WTC11 (cell line): Measurements from ENCODE around the gene PYCARD. TPM values are rescaled to one million over a fixed set of nuclear protein-coding genes. Genes with fewer than 3 reads are reported as not detected.

Experiments
- CBFB ChIP-seq: sonication (generic); formaldehyde crosslinking; IDR thresholded peaks from 2 replicates; pipeline ENCODE4 v1.8.1; 2022; ENCODE audit warnings: mild to moderate bottlenecking, low read depth, missing genetic modification reagents
- CDX4 ChIP-seq: fragments of 250-450 bp; sonication (Bioruptor Pico); IDR thresholded peaks from 2 replicates; pipeline ENCODE4 v1.9.0; 2021; ENCODE audit warnings: moderate library complexity, mild to moderate bottlenecking, inconsistent platforms, borderline replicate concordance
- E2F1 ChIP-seq: sonication (generic); formaldehyde crosslinking; IDR thresholded peaks from 2 replicates; pipeline ENCODE4 v1.8.0; 2022; ENCODE audit warnings: mild to moderate bottlenecking, missing genetic modification reagents
- ELF4 ChIP-seq: sonication (generic); formaldehyde crosslinking; IDR thresholded peaks from 2 replicates; pipeline ENCODE4 v1.8.1; 2022; ENCODE audit warnings: low read depth, mild to moderate bottlenecking, moderate library complexity, missing genetic modification reagents
- ETV6 ChIP-seq: sonication (generic); formaldehyde crosslinking; IDR thresholded peaks from 2 replicates; pipeline ENCODE4 v1.8.1; 2022; ENCODE audit warnings: mild to moderate bottlenecking, missing genetic modification reagents
- FOXP1 ChIP-seq: sonication (generic); formaldehyde crosslinking; IDR thresholded peaks from 2 replicates; pipeline ENCODE4 v1.8.0; 2022; ENCODE audit warnings: missing genetic modification reagents, mild to moderate bottlenecking, moderate library complexity, borderline replicate concordance
- HMGXB4 ChIP-seq: sonication (generic); formaldehyde crosslinking; IDR thresholded peaks from 2 replicates; pipeline ENCODE4 v1.8.1; 2023; ENCODE audit warnings: mild to moderate bottlenecking, moderate library complexity, missing genetic modification reagents
- MYBL2 ChIP-seq: sonication (generic); formaldehyde crosslinking; IDR thresholded peaks from 2 replicates; pipeline ENCODE4 v1.8.1; 2023; ENCODE audit warnings: mild to moderate bottlenecking, moderate library complexity, missing genetic modification reagents
- NFE2L1 ChIP-seq: sonication (generic); formaldehyde crosslinking; IDR thresholded peaks from 2 replicates; pipeline ENCODE4 v1.8.1; 2023; ENCODE audit warnings: missing genetic modification reagents
- OVOL2 ChIP-seq: fragments of 250-450 bp; sonication (Bioruptor Pico); IDR thresholded peaks from 2 replicates; pipeline ENCODE4 v1.9.0; 2021; ENCODE audit warnings: mild to moderate bottlenecking, borderline replicate concordance
- RORB ChIP-seq: fragments of 250-450 bp; sonication (Bioruptor Pico); IDR thresholded peaks from 2 replicates; pipeline ENCODE4 v1.9.0; 2021; ENCODE audit warnings: mild to moderate bottlenecking
- SMAD3 ChIP-seq: sonication (generic); formaldehyde crosslinking; IDR thresholded peaks from 2 replicates; pipeline ENCODE4 v1.8.0; 2022; ENCODE audit warnings: missing genetic modification reagents, mild to moderate bottlenecking, borderline replicate concordance
- SP1 ChIP-seq: sonication (generic); formaldehyde crosslinking; conservative IDR thresholded peaks from 2 replicates; pipeline ENCODE4 v1.8.1; 2022; ENCODE audit warnings: missing genetic modification reagents
- TEAD1 ChIP-seq: sonication (generic); formaldehyde crosslinking; IDR thresholded peaks from 2 replicates; pipeline ENCODE4 v1.8.0; 2022; ENCODE audit warnings: mild to moderate bottlenecking, missing genetic modification reagents
- TEAD4 ChIP-seq: sonication (generic); formaldehyde crosslinking; IDR thresholded peaks from 2 replicates; pipeline ENCODE4 v1.8.0; 2022; ENCODE audit warnings: mild to moderate bottlenecking, missing genetic modification reagents
- TP53 ChIP-seq: sonication (generic); formaldehyde crosslinking; IDR thresholded peaks from 2 replicates; pipeline ENCODE4 v1.8.1; 2023; ENCODE audit warnings: mild to moderate bottlenecking, missing genetic modification reagents
- ZBTB21 ChIP-seq: sonication (generic); formaldehyde crosslinking; IDR thresholded peaks from 2 replicates; pipeline ENCODE4 v1.8.1; 2023; ENCODE audit warnings: mild to moderate bottlenecking, missing genetic modification reagents, borderline replicate concordance
- ZNF263 ChIP-seq: sonication (generic); formaldehyde crosslinking; IDR thresholded peaks from 2 replicates; pipeline ENCODE4 v1.8.1; 2022; ENCODE audit warnings: low read depth, mild to moderate bottlenecking, moderate library complexity, missing genetic modification reagents
- ZNF671 ChIP-seq: fragments of 250-450 bp; sonication (Bioruptor Pico); IDR thresholded peaks from 2 replicates; pipeline ENCODE4 v1.8.0; 2021; ENCODE audit warnings: mild to moderate bottlenecking
- total RNA-seq: library from RNA; stranded (reverse); gene quantifications from 3 replicates; pipeline ENCODE4 v1.2.3, GENCODE V29; 2021
- TF ChIP-seq, protein P1 (sequence below): sonication (generic); formaldehyde crosslinking; IDR thresholded peaks from 2 replicates; pipeline ENCODE4 v1.8.1; 2023; ENCODE audit warnings: mild to moderate bottlenecking, missing genetic modification reagents
- TF ChIP-seq, protein P2 (sequence below): sonication (generic); formaldehyde crosslinking; IDR thresholded peaks from 2 replicates; pipeline ENCODE4 v1.8.0; 2022; ENCODE audit warnings: mild to moderate bottlenecking, missing genetic modification reagents
- TF ChIP-seq, protein P3 (sequence below): sonication (generic); formaldehyde crosslinking; IDR thresholded peaks from 2 replicates; pipeline ENCODE4 v1.8.1; 2022; ENCODE audit warnings: low read depth, mild to moderate bottlenecking, moderate library complexity, missing genetic modification reagents, borderline replicate concordance
- TF ChIP-seq, protein P4 (sequence below): sonication (generic); formaldehyde crosslinking; IDR thresholded peaks from 2 replicates; pipeline ENCODE4 v1.8.1; 2023; ENCODE audit warnings: mild to moderate bottlenecking, missing genetic modification reagents, borderline replicate concordance

The PYCARD gene
- total RNA-seq, 1 experiment from 2014 or later, result 35.2 TPM

DNA sequence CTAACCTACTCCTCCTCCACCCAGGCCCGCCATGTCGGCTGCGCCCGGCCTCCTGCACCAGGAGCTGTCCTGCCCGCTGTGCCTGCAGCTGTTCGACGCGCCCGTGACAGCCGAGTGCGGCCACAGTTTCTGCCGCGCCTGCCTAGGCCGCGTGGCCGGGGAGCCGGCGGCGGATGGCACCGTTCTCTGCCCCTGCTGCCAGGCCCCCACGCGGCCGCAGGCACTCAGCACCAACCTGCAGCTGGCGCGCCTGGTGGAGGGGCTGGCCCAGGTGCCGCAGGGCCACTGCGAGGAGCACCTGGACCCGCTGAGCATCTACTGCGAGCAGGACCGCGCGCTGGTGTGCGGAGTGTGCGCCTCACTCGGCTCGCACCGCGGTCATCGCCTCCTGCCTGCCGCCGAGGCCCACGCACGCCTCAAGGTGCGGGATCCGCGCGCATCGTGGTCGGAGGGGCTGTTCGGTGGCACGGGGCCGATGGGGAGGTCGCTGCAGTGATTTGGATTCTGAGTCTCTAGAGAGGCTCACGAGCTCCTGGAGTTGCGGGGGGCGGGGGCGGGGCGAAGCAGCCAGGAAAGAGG lies 12.2 kb upstream of the PYCARD start (continued):
- TF ChIP-seq, protein P1, sequence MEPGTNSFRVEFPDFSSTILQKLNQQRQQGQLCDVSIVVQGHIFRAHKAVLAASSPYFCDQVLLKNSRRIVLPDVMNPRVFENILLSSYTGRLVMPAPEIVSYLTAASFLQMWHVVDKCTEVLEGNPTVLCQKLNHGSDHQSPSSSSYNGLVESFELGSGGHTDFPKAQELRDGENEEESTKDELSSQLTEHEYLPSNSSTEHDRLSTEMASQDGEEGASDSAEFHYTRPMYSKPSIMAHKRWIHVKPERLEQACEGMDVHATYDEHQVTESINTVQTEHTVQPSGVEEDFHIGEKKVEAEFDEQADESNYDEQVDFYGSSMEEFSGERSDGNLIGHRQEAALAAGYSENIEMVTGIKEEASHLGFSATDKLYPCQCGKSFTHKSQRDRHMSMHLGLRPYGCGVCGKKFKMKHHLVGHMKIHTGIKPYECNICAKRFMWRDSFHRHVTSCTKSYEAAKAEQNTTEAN (CRISPR knock-in tag), result peak; percentile 85; the same call in 1 of the 2 replicates
- peak; percentile 92 for TF ChIP-seq FOXP1 (CRISPR knock-in tag)
- no peak for TF ChIP-seq OVOL2
- peak; percentile 64; the same call in 1 of the 2 replicates for TF ChIP-seq ZBTB21 (CRISPR knock-in tag)
- peak; percentile 88 for TF ChIP-seq MYBL2 (CRISPR knock-in tag)
- TF ChIP-seq ZNF263 (CRISPR knock-in tag), result peak; percentile 17; the same call in 1 of the 2 replicates
- peak; percentile 53; the same call in 1 of the 2 replicates for TF ChIP-seq TP53 (CRISPR knock-in tag)
- peak; percentile 83 for TF ChIP-seq HMGXB4 (CRISPR knock-in tag)
- peak; percentile 57; the same call in 1 of the 2 replicates for TF ChIP-seq SP1 (CRISPR knock-in tag)
- TF ChIP-seq TEAD4 (CRISPR knock-in tag), result peak; percentile 69; the same call in 1 of the 2 replicates
- TF ChIP-seq CDX4, result no peak
- TF ChIP-seq RORB (CRISPR knock-in tag), result no peak
- no peak for TF ChIP-seq ELF4
- TF ChIP-seq, protein P2, sequence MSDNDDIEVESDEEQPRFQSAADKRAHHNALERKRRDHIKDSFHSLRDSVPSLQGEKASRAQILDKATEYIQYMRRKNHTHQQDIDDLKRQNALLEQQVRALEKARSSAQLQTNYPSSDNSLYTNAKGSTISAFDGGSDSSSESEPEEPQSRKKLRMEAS (CRISPR knock-in tag), result peak; percentile 89
- TF ChIP-seq SMAD3, result 0 out of 2 replicates have a peak, but pooled peaks have one; percentile 31
- TF ChIP-seq, protein P3, sequence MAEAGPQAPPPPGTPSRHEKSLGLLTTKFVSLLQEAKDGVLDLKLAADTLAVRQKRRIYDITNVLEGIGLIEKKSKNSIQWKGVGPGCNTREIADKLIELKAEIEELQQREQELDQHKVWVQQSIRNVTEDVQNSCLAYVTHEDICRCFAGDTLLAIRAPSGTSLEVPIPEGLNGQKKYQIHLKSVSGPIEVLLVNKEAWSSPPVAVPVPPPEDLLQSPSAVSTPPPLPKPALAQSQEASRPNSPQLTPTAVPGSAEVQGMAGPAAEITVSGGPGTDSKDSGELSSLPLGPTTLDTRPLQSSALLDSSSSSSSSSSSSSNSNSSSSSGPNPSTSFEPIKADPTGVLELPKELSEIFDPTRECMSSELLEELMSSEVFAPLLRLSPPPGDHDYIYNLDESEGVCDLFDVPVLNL (CRISPR knock-in tag), result peak; percentile 86; the same call in 1 of the 2 replicates
- TF ChIP-seq NFE2L1, result peak; percentile 78
- TF ChIP-seq ZNF671 (CRISPR knock-in tag), result no peak
- no peak for TF ChIP-seq CBFB (CRISPR knock-in tag)
- peak; percentile 51; the same call in 1 of the 2 replicates for TF ChIP-seq ETV6 (CRISPR knock-in tag)
- TF ChIP-seq, protein P4, sequence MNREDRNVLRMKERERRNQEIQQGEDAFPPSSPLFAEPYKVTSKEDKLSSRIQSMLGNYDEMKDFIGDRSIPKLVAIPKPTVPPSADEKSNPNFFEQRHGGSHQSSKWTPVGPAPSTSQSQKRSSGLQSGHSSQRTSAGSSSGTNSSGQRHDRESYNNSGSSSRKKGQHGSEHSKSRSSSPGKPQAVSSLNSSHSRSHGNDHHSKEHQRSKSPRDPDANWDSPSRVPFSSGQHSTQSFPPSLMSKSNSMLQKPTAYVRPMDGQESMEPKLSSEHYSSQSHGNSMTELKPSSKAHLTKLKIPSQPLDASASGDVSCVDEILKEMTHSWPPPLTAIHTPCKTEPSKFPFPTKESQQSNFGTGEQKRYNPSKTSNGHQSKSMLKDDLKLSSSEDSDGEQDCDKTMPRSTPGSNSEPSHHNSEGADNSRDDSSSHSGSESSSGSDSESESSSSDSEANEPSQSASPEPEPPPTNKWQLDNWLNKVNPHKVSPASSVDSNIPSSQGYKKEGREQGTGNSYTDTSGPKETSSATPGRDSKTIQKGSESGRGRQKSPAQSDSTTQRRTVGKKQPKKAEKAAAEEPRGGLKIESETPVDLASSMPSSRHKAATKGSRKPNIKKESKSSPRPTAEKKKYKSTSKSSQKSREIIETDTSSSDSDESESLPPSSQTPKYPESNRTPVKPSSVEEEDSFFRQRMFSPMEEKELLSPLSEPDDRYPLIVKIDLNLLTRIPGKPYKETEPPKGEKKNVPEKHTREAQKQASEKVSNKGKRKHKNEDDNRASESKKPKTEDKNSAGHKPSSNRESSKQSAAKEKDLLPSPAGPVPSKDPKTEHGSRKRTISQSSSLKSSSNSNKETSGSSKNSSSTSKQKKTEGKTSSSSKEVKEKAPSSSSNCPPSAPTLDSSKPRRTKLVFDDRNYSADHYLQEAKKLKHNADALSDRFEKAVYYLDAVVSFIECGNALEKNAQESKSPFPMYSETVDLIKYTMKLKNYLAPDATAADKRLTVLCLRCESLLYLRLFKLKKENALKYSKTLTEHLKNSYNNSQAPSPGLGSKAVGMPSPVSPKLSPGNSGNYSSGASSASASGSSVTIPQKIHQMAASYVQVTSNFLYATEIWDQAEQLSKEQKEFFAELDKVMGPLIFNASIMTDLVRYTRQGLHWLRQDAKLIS (CRISPR knock-in tag), result no peak
- TF ChIP-seq E2F1, result peak; percentile 75; the same call in 1 of the 2 replicates
- TF ChIP-seq TEAD1 (CRISPR knock-in tag), result 0 out of 2 replicates have a peak, but pooled peaks have one; percentile 42
